GM12801 (cell line): Measurements from ENCODE around the gene SDHAF3.

ENCODE experiments used
- CTCF ChIP-seq: IDR thresholded peaks from one replicate; pipeline ENCODE4 v1.5.1; 2011; ENCODE audit warnings: control low read depth; ENCODE audit not compliant: insufficient read length; ENCODE audit errors: extremely low read depth

SDHAF3 gene

GRCh38 chr7:97204821-97205220 is 87.3 kb downstream of the SDHAF3 start:
- TF ChIP-seq CTCF = no peak

- no peak for TF ChIP-seq CTCF
Measured at GRCh38 chr7:97215556-97215955, 98.1 kb downstream of the SDHAF3 start.

- TF ChIP-seq CTCF = no peak
Measured at GRCh38 chr7:97218767-97219166, 101.3 kb downstream of the SDHAF3 start.

GRCh38 chr7:97219237-97219636 is 101.7 kb downstream of the SDHAF3 start:
- no peak for TF ChIP-seq CTCF

- TF ChIP-seq CTCF = no peak
Measured at GRCh38 chr7:97224316-97224715, 106.8 kb downstream of the SDHAF3 start.

GRCh38 chr7:97226541-97226940 is 109.0 kb downstream of the SDHAF3 start:
- TF ChIP-seq CTCF = no peak
